Liver (tissue), 9 donors: Measurements from ENCODE around the gene DAAM1. TPM values are rescaled to one million over a fixed set of nuclear protein-coding genes. Genes with fewer than 3 reads are reported as not detected.

Experiments
- DNase-seq: peaks from one replicate; pipeline ENCODE4 v3.0.0-alpha.2; 2017; ENCODE audit warnings: low spot score
- H3K27ac ChIP-seq, 2 donors: one replicate each; pipeline ENCODE4 v1.7.0; 2013; ENCODE audit warnings: inconsistent platforms in 2 of 2, low read length in 2 of 2, control low read depth in 1 of 2, low read depth in 1 of 2, mild to moderate bottlenecking in 1 of 2
- H3K27me3 ChIP-seq, 4 donors: one replicate each; pipeline versions ENCODE4 v1.6.1 to v1.7.0; 2013; ENCODE audit warnings: low read length in 3 of 4, inconsistent platforms in 1 of 4, mild to moderate bottlenecking in 1 of 4, moderate library complexity in 1 of 4; ENCODE audit not compliant: control insufficient read depth in 4 of 4, insufficient read depth in 4 of 4
- H3K36me3 ChIP-seq, 4 donors: one replicate each; pipeline versions ENCODE4 v1.6.1 to v1.7.0; 2013; ENCODE audit warnings: low read length in 3 of 4, mild to moderate bottlenecking in 3 of 4, low read depth in 1 of 4, moderate library complexity in 1 of 4; ENCODE audit not compliant: control insufficient read depth in 4 of 4, insufficient read depth in 3 of 4
- H3K4me1 ChIP-seq, 4 donors: one replicate each; pipeline versions ENCODE4 v1.6.1 to v1.7.0; 2013; ENCODE audit warnings: low read length in 3 of 4, mild to moderate bottlenecking in 3 of 4, moderate library complexity in 1 of 4; ENCODE audit not compliant: control insufficient read depth in 4 of 4, insufficient read depth in 4 of 4
- H3K4me3 ChIP-seq, 3 donors: one replicate each; pipeline versions ENCODE4 v1.6.1 to v1.7.0; 2013; ENCODE audit warnings: low read length in 3 of 3, control low read depth in 1 of 3, low read depth in 1 of 3, mild to moderate bottlenecking in 1 of 3
- H3K9ac ChIP-seq, 2 donors: one replicate each; pipeline ENCODE4 v1.7.0; 2013; ENCODE audit warnings: low read length in 2 of 2, mild to moderate bottlenecking in 2 of 2, moderate library complexity in 2 of 2, control low read depth in 1 of 2, low read depth in 1 of 2
- H3K9me3 ChIP-seq, 4 donors: one replicate each; pipeline versions ENCODE4 v1.6.1 to v1.7.0; 2013; ENCODE audit warnings: low read length in 3 of 4; ENCODE audit not compliant: control insufficient read depth in 4 of 4
- ATF3 ChIP-seq: IDR thresholded peaks from 2 replicates; pipeline ENCODE4 v1.6.1; 2016; ENCODE audit warnings: antibody characterized with exemption
- EGR1 ChIP-seq, 2 donors: IDR thresholded peaks; 2 replicates each; pipeline ENCODE4 v1.6.1; 2016 to 2018; ENCODE audit warnings: antibody characterized with exemption in 2 of 2, low read depth in 2 of 2
- FOXA1 ChIP-seq: IDR thresholded peaks from 2 replicates; pipeline ENCODE4 v1.6.1; 2016; ENCODE audit warnings: antibody characterized with exemption
- FOXA2 ChIP-seq: IDR thresholded peaks from 2 replicates; pipeline ENCODE4 v1.6.1; 2016; ENCODE audit warnings: antibody characterized with exemption
- GABPA ChIP-seq, 2 donors: IDR thresholded peaks in 1 of 2; conservative IDR thresholded peaks in 1 of 2; 2 replicates each; pipeline ENCODE4 v1.6.1; 2016; ENCODE audit warnings: antibody characterized with exemption in 2 of 2, mild to moderate bottlenecking in 1 of 2, moderate library complexity in 1 of 2
- HNF4A ChIP-seq, 2 donors: conservative IDR thresholded peaks; 2 replicates each; pipeline ENCODE4 v1.6.1; 2016; ENCODE audit warnings: antibody characterized with exemption in 2 of 2, mild to moderate bottlenecking in 2 of 2
- HNF4G ChIP-seq: IDR thresholded peaks from 2 replicates; pipeline ENCODE4 v1.6.1; 2016; ENCODE audit warnings: antibody characterized with exemption
- JUND ChIP-seq, 2 donors: IDR thresholded peaks; 2 replicates each; pipeline ENCODE4 v1.6.1; 2016; ENCODE audit warnings: antibody characterized with exemption in 2 of 2
- MAX ChIP-seq: IDR thresholded peaks from 2 replicates; pipeline ENCODE4 v1.6.1; 2016; ENCODE audit warnings: antibody characterized with exemption
- NR2F2 ChIP-seq: IDR thresholded peaks from 2 replicates; pipeline ENCODE4 v1.6.1; 2016; ENCODE audit warnings: antibody characterized with exemption
- RAD21 ChIP-seq, 2 donors: IDR thresholded peaks; 2 replicates each; pipeline ENCODE4 v1.6.1; 2016; ENCODE audit warnings: antibody characterized with exemption in 2 of 2, mild to moderate bottlenecking in 2 of 2
- REST ChIP-seq: IDR thresholded peaks from 2 replicates; pipeline ENCODE4 v1.6.1; 2016; ENCODE audit warnings: antibody characterized with exemption, mild to moderate bottlenecking
- RXRA ChIP-seq, 2 donors: IDR thresholded peaks; 2 replicates each; pipeline ENCODE4 v1.6.1; 2017 to 2018; ENCODE audit warnings: antibody characterized with exemption in 2 of 2, mild to moderate bottlenecking in 1 of 2
- SP1 ChIP-seq: IDR thresholded peaks from 2 replicates; pipeline ENCODE4 v1.6.1; 2018; ENCODE audit warnings: antibody characterized with exemption, mild to moderate bottlenecking
- TAF1 ChIP-seq: conservative IDR thresholded peaks from 2 replicates; pipeline ENCODE4 v1.6.1; 2016; ENCODE audit warnings: antibody characterized with exemption, mild to moderate bottlenecking
- YY1 ChIP-seq: IDR thresholded peaks from 2 replicates; pipeline ENCODE4 v1.6.1; 2016; ENCODE audit warnings: antibody characterized with exemption, mild to moderate bottlenecking
- ZBTB33 ChIP-seq: IDR thresholded peaks from 2 replicates; pipeline ENCODE4 v1.6.1; 2016; ENCODE audit warnings: antibody characterized with exemption
- WGBS: extraction: QIAGEN DNeasy Blood & Tissue Kit; methylation state at CpG from one replicate; pipeline ENCODE4 v1.1.7; 2013; 5-methylcytosine and 5-hydroxymethylcytosine counted together
- polyA plus RNA-seq, 2 donors: library from polyadenylated mRNA; stranded (reverse) in 1 of 2; unstranded in 1 of 2; fragments of 200-250 nt in 1 of 2; fragments of >200 nt in 1 of 2; fragmentation: Nextera tagmentation in 1 of 2; extraction: Ambion mirVana in 1 of 2; gene quantifications; one replicate each; pipeline versions ENCODE4 v1.2.1 to v1.2.3, GENCODE V29; 2013 to 2015
- total RNA-seq, 2 donors: library from RNA; depleted of rRNA; stranded (reverse); fragments of >200 nt; gene quantifications; one replicate each; pipeline ENCODE4 v1.2.3, GENCODE V29; 2014
- donor health status: healthy.
- donor health status: healthy.
- donor health status: healthy.
- donor health status: healthy.
- donor health status: healthy.

Gene DAAM1
- total and polyA plus RNA-seq, 4 donors = 9.5 to 28.4 (median 18.5) TPM

GRCh38 chr14:59294662-59294992, 106.2 kb downstream of the DAAM1 start (continued):
- no peak for TF ChIP-seq HNF4A (conservative IDR thresholded peaks at IDR 0.05)
- TF ChIP-seq SP1 = no peak
- TF ChIP-seq HNF4G = no peak
- no peak for TF ChIP-seq RXRA (IDR thresholded peaks at IDR 0.05)
- TF ChIP-seq FOXA1 = no peak

- Histone ChIP-seq H3K27me3 (no peaks in the 10 kb centered on the region), H3K27ac (peak overlapping the region; percentile 67 to 96), H3K36me3 (peaks cover 0 to 10% (median 4%) of the 10 kb centered on the region in 4 donors), H3K9ac (no peak overlapping the region), H3K9me3 (no peaks in the 10 kb centered on the region), H3K4me3 (no peak overlapping the region), H3K4me1 (peaks cover 3 to 37% (median 29%) of the 10 kb centered on the region in 4 donors)
- no peak for DNase-seq
- no peak for TF ChIP-seq FOXA2
These were observed 107.5 kb downstream of the DAAM1 start for GRCh38 chr14:59295951-59296350.

- Histone ChIP-seq H3K4me3 (no peak overlapping the region), H3K27ac (peak overlapping the region; percentile 67 to 96), H3K9ac (peak overlapping the region in 1 of 2 donors; percentile 23), H3K4me1 (peaks cover 3 to 42% (median 33%) of the 10 kb centered on the region in 4 donors), H3K9me3 (no peaks in the 10 kb centered on the region), H3K27me3 (no peaks in the 10 kb centered on the region), H3K36me3 (peaks cover 0 to 10% (median 2%) of the 10 kb centered on the region in 4 donors)
- TF ChIP-seq SP1 = no peak
- no peak for TF ChIP-seq HNF4G
- TF ChIP-seq MAX = no peak
- TF ChIP-seq JUND (IDR thresholded peaks at IDR 0.05) = no peak
- TF ChIP-seq TAF1 = no peak
- no peak for TF ChIP-seq EGR1 (IDR thresholded peaks at IDR 0.05; ENCODE audit: low read depth in 2 of 2)
- no peak for DNase-seq
- 26% methylated on average over 2 of the region's 2 CpGs for WGBS
These were observed 108.0 kb downstream of the DAAM1 start for GRCh38 chr14:59296508-59296907.

- Histone ChIP-seq H3K4me1 (peaks cover 3 to 45% (median 33%) of the 10 kb centered on the region in 4 donors), H3K9ac (peak overlapping the region in 1 of 2 donors; percentile 23), H3K36me3 (peaks cover 0 to 3% (median under 1%) of the 10 kb centered on the region in 4 donors), H3K4me3 (peak overlapping the region in 2 of 3 donors; percentile 37 to 60), H3K27me3 (no peaks in the 10 kb centered on the region), H3K9me3 (no peaks in the 10 kb centered on the region), H3K27ac (peak overlapping the region; percentile 67 to 96)
- 25% methylated on average over 5 of the region's 5 CpGs for WGBS
- no peak for DNase-seq
- TF ChIP-seq FOXA2 = peak; percentile 99
- TF ChIP-seq RXRA (IDR thresholded peaks at IDR 0.05) = peak; percentile 91 to 93
- peak; percentile 92 for TF ChIP-seq YY1
- no peak for TF ChIP-seq TAF1
- peak in 1 of 2 donors; percentile 61 for TF ChIP-seq EGR1 (IDR thresholded peaks at IDR 0.05; ENCODE audit: low read depth in 2 of 2)
- peak; percentile 98 for TF ChIP-seq FOXA1
- peak; percentile 94 to 96 for TF ChIP-seq HNF4A (conservative IDR thresholded peaks at IDR 0.05)
- peak; percentile 91 for TF ChIP-seq HNF4G
- TF ChIP-seq SP1 = peak; percentile 93
- peak in 1 of 2 donors; percentile 29 for TF ChIP-seq GABPA (IDR thresholded peaks at IDR 0.05 in 1 of 2, conservative IDR thresholded peaks at IDR 0.05 in 1 of 2)
- peak; percentile 89 to 91 for TF ChIP-seq JUND (IDR thresholded peaks at IDR 0.05)
- TF ChIP-seq RAD21 (IDR thresholded peaks at IDR 0.05) = peak; percentile 36 to 69
- TF ChIP-seq ATF3 = peak; percentile 98
- TF ChIP-seq NR2F2 = peak; percentile 79
- peak; percentile 70 for TF ChIP-seq MAX
- peak; percentile 63 for TF ChIP-seq REST
- peak; percentile 57 for TF ChIP-seq ZBTB33
These were observed 108.8 kb downstream of the DAAM1 start for GRCh38 chr14:59297071-59297776.
